Fibroblast of skin of left biceps (primary cell): ENCODE results near the gene UTP11.
A peak's percentile ranks its signal among the peaks of the same experiment; 100 is the strongest.

Experiments
- DNase-seq, 2 experiments: peaks; one replicate each; pipeline ENCODE4 v3.0.0-alpha.2; 2013; ENCODE audit warnings: low read depth in 2 of 2

Gene UTP11

DNA sequence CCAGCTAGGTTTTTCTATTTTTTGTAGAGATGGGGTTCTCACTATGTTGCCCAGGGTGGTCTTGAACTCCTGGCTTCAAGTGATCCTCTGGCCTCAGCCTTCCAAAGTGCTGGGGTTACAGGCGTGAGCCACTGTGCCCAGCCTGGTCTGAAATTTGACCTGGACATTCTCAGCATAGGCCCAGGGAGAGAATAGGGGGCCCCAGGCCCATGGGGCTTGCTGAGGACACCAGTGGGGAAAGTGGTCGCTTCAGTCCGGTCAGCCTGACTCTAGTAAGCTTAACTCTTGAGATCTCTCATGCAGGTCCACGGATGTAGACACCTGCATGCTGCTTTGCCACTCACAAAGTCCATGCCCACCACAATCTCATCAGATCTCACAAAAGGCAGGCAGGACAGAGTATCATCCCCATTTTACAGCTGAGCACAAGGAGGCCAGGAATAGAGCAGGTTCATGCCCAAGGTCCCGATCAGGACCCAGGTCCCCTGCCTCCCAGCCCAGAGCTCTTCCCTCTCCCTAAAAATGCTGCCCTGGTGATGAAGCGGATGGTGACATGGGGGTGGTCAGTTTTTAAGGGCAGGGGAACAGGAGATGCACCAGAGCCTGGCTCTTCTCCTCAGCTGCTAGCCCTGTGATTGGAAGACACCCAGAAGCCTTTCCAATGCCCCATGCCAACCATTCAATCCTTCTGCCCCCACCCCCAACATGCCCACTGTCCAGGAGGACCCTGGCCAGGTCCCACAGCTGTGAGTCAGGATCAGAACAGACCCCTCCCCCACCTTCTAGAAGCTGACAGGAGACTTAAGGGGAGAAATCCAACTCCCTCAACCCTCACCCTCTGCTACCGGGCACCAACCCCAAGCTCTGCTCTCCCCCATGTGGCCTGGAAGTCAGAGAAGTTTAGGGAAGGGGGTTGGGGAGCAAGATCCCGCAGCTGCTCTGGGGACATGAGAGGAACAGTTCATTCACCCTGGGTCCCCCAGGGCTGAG lies 9.0 kb upstream of the UTP11 start:
- DNase-seq, result no peak

DNA sequence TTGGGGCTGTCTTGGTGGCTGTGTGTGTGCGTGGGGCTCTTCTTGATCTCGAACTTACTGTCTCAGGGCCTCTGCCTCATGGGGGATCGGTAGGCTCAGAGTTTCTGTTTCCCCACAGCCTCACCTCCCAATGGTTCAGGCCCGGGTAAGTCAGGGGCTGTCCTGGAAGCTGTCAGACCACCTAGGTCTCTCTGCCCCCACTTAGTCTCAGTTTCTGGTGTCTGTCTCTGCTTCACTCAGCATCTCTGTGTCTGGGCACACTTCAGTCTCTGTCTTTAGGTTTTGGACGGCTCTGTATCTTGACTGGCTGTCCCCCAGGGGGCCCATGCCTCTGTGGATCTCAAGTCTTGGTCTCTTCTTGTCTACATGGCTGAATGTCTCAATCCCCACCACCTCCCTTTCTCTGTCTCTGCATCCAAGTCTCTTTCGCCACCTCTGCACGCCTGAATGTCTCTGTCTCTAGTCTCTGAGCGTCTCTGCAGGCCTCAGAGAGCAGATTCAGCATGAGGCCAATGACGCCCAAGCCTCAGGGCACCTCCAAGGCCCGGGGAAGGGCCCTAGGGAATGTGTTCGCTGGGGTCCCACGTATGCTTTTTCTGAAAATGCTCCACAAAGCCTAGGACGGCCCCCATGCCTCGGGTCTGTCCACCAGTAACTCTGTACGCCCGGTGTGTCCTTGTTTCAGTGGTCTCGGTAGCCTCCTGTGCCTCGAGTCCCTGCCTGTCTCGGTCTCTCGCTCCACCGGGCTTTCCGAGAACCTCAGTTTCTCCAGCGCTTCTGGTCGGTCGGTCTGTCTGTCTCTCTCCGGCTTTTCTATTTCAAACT lies 8.0 kb upstream of the UTP11 start:
- DNase-seq, result no peak

DNA sequence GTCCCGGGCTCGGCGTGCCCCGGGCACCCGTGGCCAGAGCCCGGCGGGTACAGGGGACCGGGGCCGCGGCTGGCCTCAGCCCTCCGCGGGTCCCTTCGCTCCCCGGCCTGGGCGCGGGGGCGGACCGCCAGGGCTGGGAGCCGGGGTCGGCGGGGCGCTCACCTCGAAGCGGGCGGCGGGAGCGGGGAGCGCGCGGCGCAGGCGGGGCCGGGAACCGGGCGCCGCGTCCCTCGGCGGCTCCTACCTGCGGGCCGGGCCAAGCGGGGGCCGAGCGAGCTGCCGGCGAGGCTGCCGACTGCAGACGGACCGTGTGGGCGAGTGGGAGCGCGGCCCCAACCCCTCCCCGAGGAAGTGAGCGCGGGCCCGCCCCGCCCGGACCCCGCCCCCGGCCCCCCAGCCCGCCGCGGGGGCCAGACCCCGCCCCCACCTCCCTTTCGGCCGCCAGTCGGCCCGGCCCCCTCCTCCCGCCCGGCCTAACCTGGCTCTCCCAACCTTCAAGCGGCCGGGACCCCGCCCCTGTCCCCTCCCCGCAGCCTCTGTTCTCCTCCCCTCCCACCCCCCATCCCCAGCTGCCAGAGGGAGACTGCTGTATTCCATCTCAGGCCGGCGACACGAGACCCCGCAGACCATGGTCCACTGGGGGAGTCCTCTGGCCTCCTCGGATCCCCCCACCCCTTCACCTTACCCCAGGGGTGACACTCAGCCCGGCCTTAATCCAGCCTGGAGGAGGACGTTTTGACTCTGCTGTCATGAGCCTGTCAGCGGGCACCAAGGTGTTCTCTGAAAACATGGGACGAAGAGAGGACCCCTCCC lies 7.1 kb upstream of the UTP11 start, which contains the start of gene FHL3:
TSS of gene FHL3 (minus strand) at position 320 of the 813 bp plus-strand sequence. CDS start 6,102 bp downstream, outside the sequence.
- no peak for DNase-seq

DNA sequence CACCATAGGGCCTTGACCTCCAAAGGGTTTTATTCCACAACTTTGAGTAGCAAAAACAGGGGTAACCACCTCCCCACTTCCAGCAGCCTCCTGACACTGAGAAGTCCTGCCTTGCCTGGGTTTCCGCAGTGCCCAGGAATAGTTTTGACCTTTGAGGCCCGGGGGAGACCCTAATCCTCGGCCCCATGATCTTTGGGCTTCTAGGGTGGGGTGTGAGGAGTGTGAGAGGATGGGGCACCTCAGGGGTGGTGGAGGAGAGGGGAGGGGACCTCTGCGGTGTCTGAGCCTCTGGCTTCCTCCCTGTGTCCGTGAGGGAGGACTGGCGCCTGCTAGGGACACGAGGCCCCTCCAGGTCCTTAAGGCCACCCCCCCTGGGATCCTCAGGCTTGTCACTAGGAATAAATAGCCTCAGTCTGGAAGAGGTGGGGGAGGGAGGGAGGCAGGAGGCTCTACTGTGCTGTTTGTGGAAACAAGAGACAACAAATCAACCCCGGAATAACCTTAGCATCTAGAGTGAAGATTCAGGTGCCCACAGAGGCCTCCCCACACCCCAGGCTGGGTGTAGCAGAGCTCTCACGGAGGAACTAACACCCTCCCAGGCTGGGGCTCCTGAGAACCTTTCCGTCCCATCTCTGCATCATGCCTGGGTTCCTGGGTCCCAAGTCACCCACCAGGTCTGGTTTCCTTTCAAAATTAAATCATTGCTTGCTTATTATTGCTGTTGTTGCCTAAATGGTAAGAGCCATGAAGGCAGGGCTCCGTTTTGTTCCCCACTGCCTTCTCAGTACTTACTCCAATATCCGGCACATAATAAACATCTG lies 6.3 kb upstream of the UTP11 start:
- no peak for DNase-seq

DNA sequence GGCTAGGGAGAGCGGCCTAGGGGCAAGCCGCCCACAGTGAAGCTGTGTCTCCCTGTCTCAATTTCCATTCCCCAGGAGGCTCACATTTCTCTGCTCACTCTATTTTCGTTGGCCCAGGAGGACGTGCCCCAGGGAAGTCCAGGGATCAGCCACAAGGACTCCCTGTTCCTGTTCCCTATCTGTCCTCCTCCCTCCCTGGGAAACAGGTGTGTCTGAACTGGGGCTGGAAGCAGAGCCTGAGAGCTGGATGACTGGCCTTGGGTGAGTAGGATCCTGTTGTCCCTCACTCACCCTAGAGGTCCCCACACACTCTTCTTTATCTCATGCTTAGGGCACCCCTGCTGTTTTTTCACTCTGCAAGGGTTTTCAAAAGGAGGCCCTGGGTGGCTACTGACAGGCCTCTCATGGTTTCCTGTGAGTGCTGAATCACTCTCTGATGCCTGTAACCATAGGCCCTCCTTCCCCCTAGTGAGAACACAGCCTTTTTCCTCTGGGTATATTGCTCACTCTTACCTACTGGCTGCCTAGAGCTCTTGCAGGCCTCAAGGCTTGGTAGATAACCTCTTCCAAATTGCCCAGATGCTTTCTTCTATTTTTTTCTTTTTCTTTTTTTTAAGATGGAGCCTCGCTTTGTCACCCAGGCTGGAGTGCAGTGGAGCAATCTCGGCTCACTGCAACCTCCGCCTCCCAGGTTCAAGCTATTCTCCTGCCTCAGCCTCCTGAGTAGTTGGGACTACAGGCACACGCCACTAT lies 3.3 kb upstream of the UTP11 start:
- DNase-seq, result peak in 1 of 2 experiments; percentile 30

DNA sequence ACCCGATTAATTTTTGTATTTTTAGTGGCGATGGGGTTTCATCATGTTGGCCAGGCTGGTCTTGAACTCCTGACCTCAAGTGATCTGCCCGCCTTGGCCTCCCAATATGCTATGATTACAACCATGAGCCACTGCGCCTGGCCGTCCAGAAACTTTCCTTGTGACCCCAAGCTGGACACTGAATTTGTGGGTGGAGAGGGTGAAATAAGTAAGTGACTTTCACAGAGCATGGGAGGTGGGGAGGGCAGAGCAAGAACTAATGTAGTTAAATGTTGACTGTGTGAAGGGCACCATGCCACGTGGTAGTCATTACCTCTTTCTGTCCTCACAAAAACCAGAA lies 2.7 kb upstream of the UTP11 start:
- DNase-seq, result no peak

DNA sequence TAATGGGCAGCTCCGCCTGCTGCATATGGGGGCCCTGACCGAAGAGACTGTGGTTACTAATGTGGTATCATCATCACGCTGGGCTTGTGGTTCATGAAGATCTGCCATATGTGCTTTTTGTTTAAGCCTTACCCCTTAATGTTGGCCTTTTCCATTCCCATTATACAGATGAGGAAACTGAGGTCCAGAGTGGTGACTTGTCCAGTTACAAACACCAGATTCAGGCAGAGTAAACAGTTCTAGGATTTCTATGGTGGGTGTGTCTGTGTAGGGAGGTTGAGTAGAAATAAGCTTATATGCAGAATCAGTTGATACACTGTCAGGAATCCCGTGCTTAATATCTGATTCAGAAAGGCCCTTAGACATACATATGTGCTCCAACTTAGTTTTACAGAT lies 691 bp downstream of the UTP11 start:
- DNase-seq, result no peak

DNA sequence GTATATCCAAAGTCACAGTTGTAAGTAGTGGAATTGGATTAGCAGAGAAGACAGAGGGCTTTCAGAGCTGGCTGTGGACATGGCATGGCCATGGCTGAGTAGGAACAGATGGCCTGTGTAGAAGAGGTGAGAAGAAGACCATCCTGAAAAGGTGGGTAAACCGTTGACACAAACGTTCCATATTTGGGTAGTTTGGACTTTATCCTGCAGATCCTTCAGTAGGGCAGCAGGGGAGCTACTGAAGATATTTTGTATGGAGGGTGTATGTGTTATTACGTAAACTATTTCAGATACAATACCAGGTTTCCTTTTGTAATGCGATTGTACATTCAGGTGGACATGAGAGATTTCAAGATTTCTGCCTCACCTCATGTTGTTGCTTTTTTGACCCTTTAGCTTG lies 1.6 kb downstream of the UTP11 start:
- no peak for DNase-seq

DNA sequence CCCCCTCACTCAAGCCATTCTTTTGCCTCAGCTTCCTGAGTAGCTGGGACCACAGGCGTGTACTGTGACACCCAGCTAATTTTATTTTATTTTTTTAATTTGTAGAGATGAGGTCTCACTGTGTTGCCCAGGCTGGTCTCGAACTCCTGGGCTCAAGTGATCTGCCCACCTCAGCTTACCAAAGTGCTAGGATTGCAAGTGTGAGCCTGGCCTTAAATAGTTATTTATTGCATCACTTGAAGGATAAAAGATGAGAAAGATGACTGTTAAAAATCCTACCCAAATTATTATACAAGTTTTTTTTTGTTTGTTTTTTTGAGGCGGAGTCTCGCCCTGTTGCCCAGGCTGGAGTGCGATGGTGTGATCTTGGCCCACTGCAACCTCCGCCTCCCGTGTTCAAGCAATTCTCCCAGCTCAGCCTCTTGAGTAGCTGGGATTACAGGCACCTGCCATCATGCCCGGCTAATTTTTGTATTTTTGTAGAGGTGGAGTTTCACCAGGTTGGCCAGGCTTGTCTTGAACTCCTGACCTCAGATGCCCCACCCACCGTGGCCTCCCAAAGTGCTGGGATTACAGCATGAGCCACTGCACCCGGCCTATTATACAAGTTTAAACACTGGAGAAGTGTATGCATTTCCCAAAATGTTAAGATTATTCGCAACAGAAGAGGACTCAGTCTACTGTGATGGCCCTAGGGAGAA lies 2.3 kb downstream of the UTP11 start:
- no peak for DNase-seq

DNA sequence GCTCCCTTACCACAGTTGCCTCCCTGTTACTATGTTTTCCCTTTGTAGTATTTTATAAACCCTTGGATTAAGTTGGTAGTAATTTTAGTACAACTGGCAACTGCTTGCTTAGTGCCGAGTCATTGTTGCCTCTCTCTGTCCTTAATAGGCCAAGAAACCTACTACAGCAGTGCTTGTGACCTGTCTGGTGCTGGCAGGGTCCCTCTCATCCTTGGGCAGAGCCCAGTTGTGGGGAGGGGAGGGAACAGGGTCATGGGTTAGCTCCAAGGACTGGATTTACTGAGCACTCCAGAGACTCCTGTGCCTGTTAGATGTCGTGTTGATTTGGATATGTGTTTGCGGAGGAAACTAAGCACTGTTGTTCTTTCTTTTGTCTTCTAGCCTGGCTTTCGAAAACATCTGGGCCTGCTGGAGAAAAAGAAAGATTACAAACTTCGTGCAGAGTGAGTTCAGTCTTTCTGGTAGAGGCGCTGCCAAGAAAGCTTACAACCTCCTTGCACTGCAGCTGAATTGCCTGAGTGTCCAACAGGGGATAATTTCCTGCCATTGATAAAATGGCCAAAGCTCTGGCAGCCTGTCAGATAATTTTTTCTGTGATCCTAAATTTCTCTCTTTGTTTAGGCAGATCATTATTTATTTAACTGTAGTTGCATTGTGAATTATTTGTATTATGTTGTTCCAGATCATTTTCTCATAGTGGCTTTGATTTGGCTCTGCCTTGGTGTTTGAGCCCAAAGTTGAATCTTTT lies 3.6 kb downstream of the UTP11 start:
- no peak for DNase-seq

DNA sequence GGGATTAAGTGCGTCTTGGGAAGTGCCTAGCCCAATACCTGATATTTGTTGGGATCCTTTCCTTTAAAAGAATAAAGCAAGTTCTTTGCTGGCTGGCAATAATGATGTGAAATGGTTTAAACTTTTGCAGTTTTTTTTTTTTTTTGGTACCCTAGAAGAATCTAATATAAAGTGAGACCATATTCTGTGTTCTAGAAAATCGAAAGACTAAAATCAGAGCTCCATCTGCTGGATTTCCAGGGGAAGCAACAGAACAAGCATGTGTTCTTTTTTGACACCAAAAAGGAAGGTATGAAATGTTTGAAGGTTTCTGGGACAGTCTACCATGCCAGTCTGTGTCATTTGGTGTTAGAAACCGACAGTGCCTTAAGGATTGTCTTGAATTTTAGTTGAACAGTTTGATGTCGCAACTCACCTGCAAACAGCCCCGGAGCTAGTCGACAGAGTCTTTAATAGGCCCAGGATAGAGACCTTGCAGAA lies 6.4 kb downstream of the UTP11 start:
- DNase-seq, result no peak

DNA sequence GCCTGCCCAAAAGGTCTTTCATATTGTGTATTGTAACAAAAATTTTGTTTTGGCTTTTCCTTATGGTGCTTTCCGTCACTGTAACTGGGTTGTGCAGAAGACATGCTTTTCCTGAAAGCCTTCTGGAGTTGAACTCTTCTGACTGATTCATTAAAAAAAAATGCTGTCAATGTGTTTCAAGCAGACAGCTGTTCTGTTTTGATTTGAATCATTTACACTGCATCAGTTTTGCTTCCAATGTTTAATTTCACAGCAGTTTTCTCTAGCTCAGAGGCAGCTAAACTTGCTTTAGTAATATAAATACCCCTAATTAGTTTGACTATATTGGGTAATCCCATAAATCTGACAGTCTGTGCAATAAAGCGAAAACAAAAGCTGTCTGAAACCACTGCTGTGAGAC lies 7.9 kb downstream of the UTP11 start:
- no peak for DNase-seq

DNA sequence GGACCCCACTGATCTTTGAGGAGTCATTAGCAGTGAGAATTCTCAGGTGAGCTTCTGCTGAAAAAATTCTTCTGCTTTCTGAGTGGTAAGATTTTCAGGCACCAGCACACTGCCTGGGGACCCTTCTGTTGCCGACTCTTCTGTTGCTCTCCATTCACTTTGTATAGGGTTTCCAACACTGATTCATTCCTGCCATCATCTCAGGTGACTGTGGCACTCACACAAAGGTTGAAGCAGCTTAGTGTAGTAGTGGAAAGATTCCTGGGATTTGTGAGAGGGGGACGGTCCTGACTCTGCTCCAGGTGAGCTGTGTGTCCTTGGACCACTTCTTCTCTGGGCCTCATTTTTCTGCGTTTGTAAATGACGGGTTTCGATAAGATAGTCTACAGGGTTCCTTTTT lies 9.4 kb downstream of the UTP11 start:
- DNase-seq, result no peak

DNA sequence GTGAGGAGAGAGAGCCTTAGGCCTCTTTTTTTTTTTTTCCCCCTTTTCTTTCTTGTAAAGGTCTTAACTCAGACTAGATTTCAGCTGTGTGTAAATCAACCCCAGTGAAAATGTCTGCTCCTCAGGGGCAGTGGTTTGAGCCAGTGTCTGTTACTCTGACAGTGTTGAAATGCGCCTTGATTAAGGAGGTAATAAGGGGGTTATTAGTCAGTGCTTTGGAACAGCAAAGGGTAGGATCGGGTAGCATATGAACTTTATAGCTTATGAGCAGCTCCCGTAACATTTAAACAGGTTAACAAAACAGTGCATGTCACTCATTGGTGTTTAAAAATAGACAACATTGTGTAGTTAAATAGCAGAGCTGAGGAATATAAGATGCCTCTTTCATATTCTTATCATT lies 10.3 kb downstream of the UTP11 start:
- DNase-seq, result no peak

DNA sequence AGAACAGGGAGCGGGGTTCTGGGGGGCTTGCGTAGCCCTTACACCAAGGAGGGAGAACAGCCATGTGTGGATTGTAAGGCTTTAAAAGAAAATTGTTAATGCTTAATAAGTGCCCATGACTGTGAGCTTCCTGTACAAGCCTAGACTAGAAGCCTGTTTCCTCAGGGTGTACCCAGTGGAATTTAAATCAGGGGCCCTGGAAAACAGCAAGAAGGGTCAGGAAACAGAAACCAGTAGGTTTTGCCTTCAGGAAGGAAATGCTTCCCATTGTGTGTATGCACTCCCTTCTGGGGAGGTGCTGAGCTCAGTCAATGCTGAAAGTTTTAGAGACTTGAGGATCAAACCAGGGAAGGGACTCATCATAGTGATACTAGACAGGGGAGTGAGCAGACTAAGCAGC lies 12.7 kb downstream of the UTP11 start:
- DNase-seq, result no peak

DNA sequence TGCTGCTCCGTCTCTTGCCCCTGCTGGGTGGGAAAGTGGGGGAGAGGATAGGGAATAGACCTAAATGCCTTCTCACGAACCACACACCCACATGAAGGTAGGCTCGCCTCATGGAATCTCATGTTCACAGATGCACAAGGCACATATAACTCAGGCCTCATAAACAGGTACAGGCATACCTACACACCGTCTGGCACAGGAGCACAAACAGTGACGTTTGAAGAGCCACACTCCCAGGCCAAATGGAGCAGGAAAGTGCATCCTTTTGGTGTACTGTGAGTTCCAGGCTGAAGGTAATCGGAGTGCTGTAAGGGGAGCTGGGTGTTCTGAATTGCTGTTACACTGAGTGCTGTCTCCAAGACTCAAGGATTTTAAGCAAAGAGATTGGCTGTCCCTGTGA lies 13.1 kb downstream of the UTP11 start:
- no peak for DNase-seq

DNA sequence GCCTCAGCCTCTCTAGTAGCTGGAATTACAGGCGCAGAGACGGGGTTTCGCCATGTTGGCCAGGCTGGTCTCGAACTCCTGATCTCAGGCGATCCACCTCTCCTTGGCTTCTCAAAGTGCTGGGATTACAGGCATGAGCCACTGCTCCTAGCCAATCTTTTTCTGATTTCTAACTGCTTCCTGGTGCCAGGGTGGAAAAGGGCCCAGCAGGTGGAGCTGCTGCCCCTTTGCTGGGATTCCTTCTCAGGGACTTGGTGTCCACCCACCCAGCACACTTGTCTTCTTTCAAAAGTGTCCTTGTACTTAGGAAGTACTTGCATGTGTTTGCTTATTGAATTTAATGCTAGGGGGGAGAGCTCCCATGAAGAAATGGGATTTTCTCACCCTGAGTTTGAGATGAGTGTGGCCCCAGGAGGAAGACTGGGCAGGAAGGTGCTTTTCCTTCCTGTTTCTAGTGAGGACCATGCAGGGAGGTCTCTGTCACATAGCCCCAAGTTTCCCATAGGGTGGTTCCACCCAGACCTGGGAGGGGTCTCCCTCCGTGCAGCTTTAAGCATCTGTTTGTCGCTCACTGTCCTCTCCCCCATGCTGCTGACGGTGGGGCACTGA lies 14.2 kb downstream of the UTP11 start:
- no peak for DNase-seq
